Measurements from ENCODE around the gene BEST2. TPM values are rescaled to one million over a fixed set of nuclear protein-coding genes. Genes with fewer than 3 reads are reported as not detected.

The BEST2 gene
- total RNA-seq, 1 experiment from 2014 or later: not detected

DNA sequence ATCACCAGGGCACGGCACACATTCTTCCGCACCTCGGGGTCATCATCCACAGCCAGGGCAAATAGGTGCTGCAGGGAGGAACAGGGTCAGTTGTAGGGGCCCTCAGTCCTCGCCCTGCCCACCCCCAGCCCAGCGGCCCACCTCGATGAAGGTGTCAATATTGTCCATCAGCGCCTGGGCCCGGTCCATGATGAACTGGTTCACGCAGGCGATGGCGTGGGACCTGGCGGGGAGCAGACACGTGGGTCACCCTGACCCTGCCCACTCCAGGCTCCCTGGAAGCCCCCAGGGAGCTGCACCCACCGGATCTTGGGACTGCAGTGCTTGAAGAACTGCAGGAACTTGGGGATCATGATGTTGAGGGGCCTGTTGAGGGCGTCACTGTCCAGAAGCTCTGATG is 36.5 kb upstream of the BEST2 start:
- no peaks in the 10 kb centered on the region for H3K27me3 ChIP-seq (ENCODE audit: control insufficient read depth, insufficient read depth, low read length)
- ChIA-PET POLR2A (no interaction called here), CTCF (no interaction called here)
- no peak for DNase-seq (ENCODE audit: low read depth, low spot score)
- TF ChIP-seq POLR2AphosphoS5 (IDR thresholded peaks at IDR 0.05; ENCODE audit: low read depth, low read length) (no peak), TCF7L2 (IDR thresholded peaks at IDR 0.05; ENCODE audit: low read depth, low read length) (no peak), SIN3A (IDR thresholded peaks at IDR 0.05; ENCODE audit: borderline replicate concordance, insufficient read depth, low read depth, low read length) (no peak)
- TF ChIP-seq, protein P1, sequence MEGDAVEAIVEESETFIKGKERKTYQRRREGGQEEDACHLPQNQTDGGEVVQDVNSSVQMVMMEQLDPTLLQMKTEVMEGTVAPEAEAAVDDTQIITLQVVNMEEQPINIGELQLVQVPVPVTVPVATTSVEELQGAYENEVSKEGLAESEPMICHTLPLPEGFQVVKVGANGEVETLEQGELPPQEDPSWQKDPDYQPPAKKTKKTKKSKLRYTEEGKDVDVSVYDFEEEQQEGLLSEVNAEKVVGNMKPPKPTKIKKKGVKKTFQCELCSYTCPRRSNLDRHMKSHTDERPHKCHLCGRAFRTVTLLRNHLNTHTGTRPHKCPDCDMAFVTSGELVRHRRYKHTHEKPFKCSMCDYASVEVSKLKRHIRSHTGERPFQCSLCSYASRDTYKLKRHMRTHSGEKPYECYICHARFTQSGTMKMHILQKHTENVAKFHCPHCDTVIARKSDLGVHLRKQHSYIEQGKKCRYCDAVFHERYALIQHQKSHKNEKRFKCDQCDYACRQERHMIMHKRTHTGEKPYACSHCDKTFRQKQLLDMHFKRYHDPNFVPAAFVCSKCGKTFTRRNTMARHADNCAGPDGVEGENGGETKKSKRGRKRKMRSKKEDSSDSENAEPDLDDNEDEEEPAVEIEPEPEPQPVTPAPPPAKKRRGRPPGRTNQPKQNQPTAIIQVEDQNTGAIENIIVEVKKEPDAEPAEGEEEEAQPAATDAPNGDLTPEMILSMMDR (IDR thresholded peaks at IDR 0.05): no peak
- TF ChIP-seq, protein P2, sequence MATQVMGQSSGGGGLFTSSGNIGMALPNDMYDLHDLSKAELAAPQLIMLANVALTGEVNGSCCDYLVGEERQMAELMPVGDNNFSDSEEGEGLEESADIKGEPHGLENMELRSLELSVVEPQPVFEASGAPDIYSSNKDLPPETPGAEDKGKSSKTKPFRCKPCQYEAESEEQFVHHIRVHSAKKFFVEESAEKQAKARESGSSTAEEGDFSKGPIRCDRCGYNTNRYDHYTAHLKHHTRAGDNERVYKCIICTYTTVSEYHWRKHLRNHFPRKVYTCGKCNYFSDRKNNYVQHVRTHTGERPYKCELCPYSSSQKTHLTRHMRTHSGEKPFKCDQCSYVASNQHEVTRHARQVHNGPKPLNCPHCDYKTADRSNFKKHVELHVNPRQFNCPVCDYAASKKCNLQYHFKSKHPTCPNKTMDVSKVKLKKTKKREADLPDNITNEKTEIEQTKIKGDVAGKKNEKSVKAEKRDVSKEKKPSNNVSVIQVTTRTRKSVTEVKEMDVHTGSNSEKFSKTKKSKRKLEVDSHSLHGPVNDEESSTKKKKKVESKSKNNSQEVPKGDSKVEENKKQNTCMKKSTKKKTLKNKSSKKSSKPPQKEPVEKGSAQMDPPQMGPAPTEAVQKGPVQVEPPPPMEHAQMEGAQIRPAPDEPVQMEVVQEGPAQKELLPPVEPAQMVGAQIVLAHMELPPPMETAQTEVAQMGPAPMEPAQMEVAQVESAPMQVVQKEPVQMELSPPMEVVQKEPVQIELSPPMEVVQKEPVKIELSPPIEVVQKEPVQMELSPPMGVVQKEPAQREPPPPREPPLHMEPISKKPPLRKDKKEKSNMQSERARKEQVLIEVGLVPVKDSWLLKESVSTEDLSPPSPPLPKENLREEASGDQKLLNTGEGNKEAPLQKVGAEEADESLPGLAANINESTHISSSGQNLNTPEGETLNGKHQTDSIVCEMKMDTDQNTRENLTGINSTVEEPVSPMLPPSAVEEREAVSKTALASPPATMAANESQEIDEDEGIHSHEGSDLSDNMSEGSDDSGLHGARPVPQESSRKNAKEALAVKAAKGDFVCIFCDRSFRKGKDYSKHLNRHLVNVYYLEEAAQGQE (IDR thresholded peaks at IDR 0.05; ENCODE audit: insufficient read depth in 1 of 2, low read depth in 2 of 2, low read length in 1 of 2): no peak
- H3K4me1 ChIP-seq (ENCODE audit: control insufficient read depth, insufficient read depth, low read length): no peaks in the 10 kb centered on the region
- in situ Hi-C loops (cut with HindIII; ENCODE audit: low pct_unique_long_range_greater_than_20kb, low sequenced_read_pairs): no loop called here
- no peak overlapping the region for H3K27ac ChIP-seq (ENCODE audit: low read length)
- no TSS peak for BruUV-seq (replicated peaks)
- H3K4me3 ChIP-seq (ENCODE audit: low read depth in 2 of 2, low read length in 2 of 2): no peak overlapping the region
- H3K9me3 ChIP-seq (ENCODE audit: control insufficient read depth, insufficient read depth, low read depth, low read length): no peaks in the 10 kb centered on the region
- no peak for ATAC-seq
- intact Hi-C loops (cut with micrococcal nuclease; ENCODE audit: unreplicated experiment): no loop called here
- H3K36me3 ChIP-seq (ENCODE audit: control insufficient read depth, insufficient read depth, low read length): peaks cover 8% of the 10 kb centered on the region

DNA sequence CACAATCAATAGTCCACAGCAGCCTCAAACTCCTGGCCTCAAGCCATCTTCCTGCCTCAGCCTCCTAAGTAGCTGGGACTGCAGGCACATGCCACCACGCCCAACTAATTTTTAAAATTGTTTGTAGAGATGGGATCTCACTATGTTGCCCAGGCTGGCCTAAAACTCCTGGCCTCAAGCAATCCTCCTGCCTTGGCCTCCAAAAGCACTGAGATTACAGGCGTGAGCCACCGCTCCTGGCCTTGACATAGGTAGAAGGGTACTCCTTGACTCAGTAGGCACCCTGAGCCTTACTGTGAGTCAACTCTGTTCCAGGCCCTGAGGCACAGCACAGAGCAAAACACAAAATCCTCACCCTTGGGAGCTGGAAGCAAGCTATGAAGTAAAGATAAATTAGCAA is 35.7 kb upstream of the BEST2 start:
- Histone ChIP-seq H3K4me1 (ENCODE audit: control insufficient read depth, insufficient read depth, low read length) (peaks cover 5% of the 10 kb centered on the region), H3K9me3 (ENCODE audit: control insufficient read depth, insufficient read depth, low read depth, low read length) (no peaks in the 10 kb centered on the region), H3K27me3 (ENCODE audit: control insufficient read depth, insufficient read depth, low read length) (no peaks in the 10 kb centered on the region), H3K27ac (ENCODE audit: low read length) (no peak overlapping the region), H3K36me3 (ENCODE audit: control insufficient read depth, insufficient read depth, low read length) (peaks cover 3% of the 10 kb centered on the region), H3K4me3 (ENCODE audit: low read depth in 2 of 2, low read length in 2 of 2) (no peak overlapping the region)
- TF ChIP-seq, protein P2 (IDR thresholded peaks at IDR 0.05; ENCODE audit: insufficient read depth in 1 of 2, low read depth in 2 of 2, low read length in 1 of 2): no peak
- no peak for TF ChIP-seq POLR2AphosphoS5 (IDR thresholded peaks at IDR 0.05; ENCODE audit: low read depth, low read length)
- no peak for TF ChIP-seq SIN3A (IDR thresholded peaks at IDR 0.05; ENCODE audit: borderline replicate concordance, insufficient read depth, low read depth, low read length)
- TF ChIP-seq, protein P1 (IDR thresholded peaks at IDR 0.05): no peak
- TF ChIP-seq TCF7L2 (IDR thresholded peaks at IDR 0.05; ENCODE audit: low read depth, low read length): no peak
- ChIA-PET POLR2A (interaction anchor here (0.6 kb wide), 2 partner anchors 35 to 1503 kb away, joined by 3 to 5 read pairs; no protein-coding TSS in a partner anchor), CTCF (interaction anchor here (1.3 kb wide), 1 partner anchor 80 kb away, joined by 5 read pairs; no protein-coding TSS in a partner anchor)
- ATAC-seq (no peak), DNase-seq (ENCODE audit: low read depth, low spot score) (no peak)
- intact Hi-C loops (cut with micrococcal nuclease; ENCODE audit: unreplicated experiment) (no loop called here), in situ Hi-C loops (cut with HindIII; ENCODE audit: low pct_unique_long_range_greater_than_20kb, low sequenced_read_pairs) (no loop called here)
- BruUV-seq (replicated peaks): no TSS peak

Data from Panc1 (cell line).